Ascending aorta (tissue), 2 donors: ENCODE results near the gene GTF2H3. TPM values are rescaled to one million over a fixed set of nuclear protein-coding genes. Genes with fewer than 3 reads are reported as not detected.
"Not testable (repeated sequence)": the region's sequence is repeated elsewhere in the genome, so short reads cannot be mapped to it uniquely, and the experiment has no call there.

ENCODE experiments used
- DNase-seq, 2 donors: peaks; one replicate each; pipeline ENCODE4 v3.0.0-alpha.2; 2019; ENCODE audit warnings: low spot score in 2 of 2
- H3K27ac ChIP-seq, 2 donors: fragments of 200-600 bp; sonication (generic); one replicate each; pipeline ENCODE4 v1.5.1; 2016 to 2017; ENCODE audit warnings: mild to moderate bottlenecking in 1 of 2
- H3K27me3 ChIP-seq: fragments of 200-600 bp; sonication (generic); one replicate; pipeline ENCODE4 v1.5.1; 2017
- H3K36me3 ChIP-seq, 2 donors: fragments of 200-600 bp; sonication (generic); one replicate each; pipeline ENCODE4 v1.5.1; 2016
- H3K4me1 ChIP-seq, 2 donors: fragments of 200-600 bp; sonication (generic); one replicate each; pipeline ENCODE4 v1.5.1; 2016 to 2017; ENCODE audit warnings: mild to moderate bottlenecking in 1 of 2
- H3K4me3 ChIP-seq, 2 donors: fragments of 200-600 bp; sonication (generic); one replicate each; pipeline ENCODE4 v1.5.1; 2016 to 2017; ENCODE audit warnings: mild to moderate bottlenecking in 1 of 2
- H3K9me3 ChIP-seq, 2 donors: fragments of 200-600 bp; sonication (generic); one replicate each; pipeline ENCODE4 v1.5.1; 2016
- CTCF ChIP-seq, 3 experiments: fragments of 200-600 bp in 2 of 3; fragments of 450-650 bp in 1 of 3; sonication (generic) in 2 of 3; IDR thresholded peaks; one replicate each; pipeline ENCODE4 v1.5.1; 2016 to 2019; ENCODE audit warnings: antibody characterized with exemption in 3 of 3, mild to moderate bottlenecking in 1 of 3, moderate library complexity in 1 of 3
- intact Hi-C: fragments of 100-400 bp; cut with DNase I; formaldehyde crosslinking; loops from one replicate; pipeline ENCODE4 v1.15.1; 2023
- total RNA-seq: library from RNA; depleted of rRNA; stranded (reverse); fragments of >200 nt; gene quantifications from one replicate; pipeline ENCODE4 v1.1.0, GENCODE V29; 2016

GTF2H3 gene
- total RNA-seq, 1 donor from 2014 or later, result 12.0 TPM

GRCh38 chr12:123599310-123599709 lies 34.3 kb upstream of the GTF2H3 start:
- intact Hi-C loops, result no loop called here
- Histone ChIP-seq H3K9me3 (no peaks in the 10 kb centered on the region), H3K4me3 (no peak overlapping the region), H3K27ac (no peak overlapping the region), H3K27me3 (no peaks in the 10 kb centered on the region), H3K36me3 (peaks cover 42 to 46% of the 10 kb centered on the region in 2 donors), H3K4me1 (peaks cover 0 to 8% of the 10 kb centered on the region in 2 donors)
- no peak for DNase-seq
- TF ChIP-seq CTCF (IDR thresholded peaks at IDR 0.05), result no peak

- Histone ChIP-seq H3K27ac (no peak overlapping the region), H3K4me1 (peaks cover 0 to 8% of the 10 kb centered on the region in 2 donors), H3K36me3 (peaks cover 38 to 41% of the 10 kb centered on the region in 2 donors), H3K4me3 (no peak overlapping the region), H3K27me3 (no peaks in the 10 kb centered on the region), H3K9me3 (no peaks in the 10 kb centered on the region)
- no peak for DNase-seq
- TF ChIP-seq CTCF (IDR thresholded peaks at IDR 0.05), result no peak
- intact Hi-C loops, result loop anchor here (2.0 kb wide), 1 partner anchor 329 kb away; the partner anchor contains the start of gene CDK2AP1
These were observed 33.9 kb upstream of the GTF2H3 start for GRCh38 chr12:123599721-123600120.

GRCh38 chr12:123601602-123602489 lies 31.8 kb upstream of the GTF2H3 start, which contains the start of gene DDX55:
Gene DDX55, plus strand, starts transcription at chr12:123602099. Its CDS starts 50 bp downstream, at chr12:123602149.
- Histone ChIP-seq H3K4me3 (peak within 1 kb of the TSS; percentile 75 to 89), H3K4me1 (peaks cover 0 to 8% of the 10 kb centered on the region in 2 donors), H3K27me3 (no peaks in the 10 kb centered on the region), H3K27ac (peak within 1 kb of the TSS; percentile 70 to 87), H3K36me3 (peaks cover 26 to 40% of the 10 kb centered on the region in 2 donors), H3K9me3 (no peaks in the 10 kb centered on the region)
- DNase-seq, result peak in 1 of 2 donors; percentile 88
- TF ChIP-seq CTCF (IDR thresholded peaks at IDR 0.05), result peak; percentile 52 to 77 (median 68)
- intact Hi-C loops, result loop anchor here (1.0 to 2.0 kb wide), 2 partner anchors 31 to 331 kb away; partner anchors contain the start of genes CDK2AP1, EIF2B1 and GTF2H3

- Histone ChIP-seq H3K27ac (peak overlapping the region in 1 of 2 donors; percentile 87), H3K27me3 (no peaks in the 10 kb centered on the region), H3K4me3 (peak overlapping the region; percentile 75 to 89), H3K36me3 (peaks cover 27 to 40% of the 10 kb centered on the region in 2 donors), H3K9me3 (no peaks in the 10 kb centered on the region), H3K4me1 (peaks cover 0 to 8% of the 10 kb centered on the region in 2 donors)
- TF ChIP-seq CTCF (IDR thresholded peaks at IDR 0.05), result no peak
- no peak for DNase-seq
- intact Hi-C loops, result loop anchor here (1.0 kb wide), 1 partner anchor 31 kb away; the partner anchor contains the start of genes EIF2B1 and GTF2H3
These were observed 30.9 kb upstream of the GTF2H3 start for GRCh38 chr12:123602651-123603195.

GRCh38 chr12:123603495-123603894 lies 30.1 kb upstream of the GTF2H3 start:
- H3K27ac ChIP-seq, intact Hi-C loops, DNase-seq, H3K4me3 ChIP-seq, H3K27me3 ChIP-seq, H3K9me3 ChIP-seq, H3K4me1 ChIP-seq: not testable (repeated sequence)
- H3K36me3 ChIP-seq, result peaks cover 28 to 40% of the 10 kb centered on the region in 2 donors

GRCh38 chr12:123607756-123608155 lies 25.9 kb upstream of the GTF2H3 start:
- no peak overlapping the region for H3K27ac ChIP-seq
- no peaks in the 10 kb centered on the region for H3K9me3 ChIP-seq
- intact Hi-C loops, result no loop called here
- DNase-seq, result no peak
- peaks cover 0 to 4% of the 10 kb centered on the region in 2 donors for H3K4me1 ChIP-seq
- H3K4me3 ChIP-seq, result no peak overlapping the region
- H3K36me3 ChIP-seq, result peaks cover 64 to 78% of the 10 kb centered on the region in 2 donors
- TF ChIP-seq CTCF (IDR thresholded peaks at IDR 0.05), result no peak
- H3K27me3 ChIP-seq, result no peaks in the 10 kb centered on the region
